ENCODE measurements around the gene CEP128.

The CEP128 gene

DNA sequence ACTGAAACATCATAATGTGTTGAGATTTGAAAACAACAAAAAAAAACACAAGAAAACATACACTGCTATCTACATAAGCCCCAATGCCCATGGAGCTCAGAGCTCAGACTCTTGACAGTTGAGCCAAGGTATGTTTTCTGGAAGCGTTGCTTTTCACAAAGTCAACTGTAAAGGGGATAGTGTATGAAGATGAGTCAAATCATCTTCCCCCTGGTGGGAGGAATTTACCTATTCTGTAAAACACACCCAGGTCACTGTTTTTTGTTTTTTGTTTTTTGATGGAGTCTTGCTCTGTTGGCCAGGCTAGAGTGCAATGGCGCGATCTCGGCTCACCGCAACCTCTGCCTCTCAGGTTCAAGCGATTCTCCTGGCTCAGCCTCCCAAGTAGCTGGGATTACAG is 368.9 kb downstream of the CEP128 start:
- no peak overlapping the region for H3K4me3 ChIP-seq (ENCODE audit: low read depth in 1 of 2, low read length in 2 of 2)
- H3K9me3 ChIP-seq (ENCODE audit: control insufficient read depth in 1 of 2, low read length in 2 of 2), result no peaks in the 10 kb centered on the region
- H3K27ac ChIP-seq (ENCODE audit: low read length), result no peak overlapping the region
- no peaks in the 10 kb centered on the region for H3K36me3 ChIP-seq (ENCODE audit: control insufficient read depth in 1 of 2, insufficient read depth in 2 of 2, low read length in 2 of 2)
- H3K4me1 ChIP-seq (ENCODE audit: control insufficient read depth in 1 of 2, insufficient read depth in 2 of 2, low read length in 2 of 2), result no peaks in the 10 kb centered on the region
- H3K27me3 ChIP-seq (ENCODE audit: low read depth, low read length), result no peaks in the 10 kb centered on the region

DNA sequence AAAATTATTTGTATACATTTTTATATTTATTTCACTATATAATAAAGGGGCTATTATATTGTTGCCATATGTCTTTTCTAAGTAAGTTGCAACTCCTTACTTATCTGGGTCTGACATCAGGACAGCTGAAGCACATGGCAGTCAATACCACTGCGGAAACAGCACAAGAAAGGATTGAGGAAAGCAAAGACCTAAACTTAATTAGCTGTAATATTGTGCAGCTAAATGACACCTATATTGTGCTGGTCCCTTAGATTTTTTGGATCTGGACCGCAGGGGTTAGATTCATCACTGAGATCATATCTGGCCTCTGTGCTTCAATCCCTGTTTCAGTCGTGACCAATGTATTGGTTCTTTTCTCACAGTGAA is 370.6 kb downstream of the CEP128 start:
- no peak overlapping the region for H3K27ac ChIP-seq (ENCODE audit: low read length)
- no peaks in the 10 kb centered on the region for H3K9me3 ChIP-seq (ENCODE audit: control insufficient read depth in 1 of 2, low read length in 2 of 2)
- no peaks in the 10 kb centered on the region for H3K36me3 ChIP-seq (ENCODE audit: control insufficient read depth in 1 of 2, insufficient read depth in 2 of 2, low read length in 2 of 2)
- H3K4me3 ChIP-seq (ENCODE audit: low read depth in 1 of 2, low read length in 2 of 2), result no peak overlapping the region
- no peaks in the 10 kb centered on the region for H3K27me3 ChIP-seq (ENCODE audit: low read depth, low read length)
- H3K4me1 ChIP-seq (ENCODE audit: control insufficient read depth in 1 of 2, insufficient read depth in 2 of 2, low read length in 2 of 2), result no peaks in the 10 kb centered on the region

DNA sequence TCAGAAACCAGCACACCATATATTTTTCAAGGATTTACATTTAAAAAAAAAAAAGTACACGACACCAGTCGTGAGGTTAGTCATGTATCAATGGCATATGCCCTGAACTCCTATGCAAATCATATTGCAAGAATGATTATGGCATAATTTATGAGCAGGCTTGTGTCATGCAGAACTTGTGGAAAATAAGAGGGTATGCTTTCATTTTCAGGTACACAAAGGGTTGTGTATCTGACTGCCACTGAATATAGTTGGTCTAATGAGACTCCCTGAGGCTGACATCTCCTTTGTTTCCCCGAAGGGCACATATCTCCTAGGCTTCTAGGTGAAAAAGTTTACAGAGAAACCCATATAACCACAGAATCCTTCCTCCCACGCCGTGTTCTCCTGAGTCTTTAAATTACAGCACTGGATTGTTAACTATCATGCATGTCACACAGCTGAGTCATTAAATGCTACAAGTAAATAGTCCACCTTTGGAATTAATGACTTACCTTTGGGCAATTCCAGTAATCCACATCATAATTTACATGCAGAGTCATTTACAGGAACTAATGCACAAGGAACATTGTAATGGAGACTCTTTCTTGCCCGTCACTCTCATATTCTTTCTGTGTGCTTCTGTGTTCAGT is 373.5 kb downstream of the CEP128 start:
- Histone ChIP-seq H3K4me1 (ENCODE audit: control insufficient read depth in 1 of 2, insufficient read depth in 2 of 2, low read length in 2 of 2) (no peaks in the 10 kb centered on the region), H3K27ac (ENCODE audit: low read length) (no peak overlapping the region), H3K9me3 (ENCODE audit: control insufficient read depth in 1 of 2, low read length in 2 of 2) (no peaks in the 10 kb centered on the region), H3K4me3 (ENCODE audit: low read depth in 1 of 2, low read length in 2 of 2) (no peak overlapping the region), H3K27me3 (ENCODE audit: low read depth, low read length) (no peaks in the 10 kb centered on the region), H3K36me3 (ENCODE audit: control insufficient read depth in 1 of 2, insufficient read depth in 2 of 2, low read length in 2 of 2) (no peaks in the 10 kb centered on the region)

DNA sequence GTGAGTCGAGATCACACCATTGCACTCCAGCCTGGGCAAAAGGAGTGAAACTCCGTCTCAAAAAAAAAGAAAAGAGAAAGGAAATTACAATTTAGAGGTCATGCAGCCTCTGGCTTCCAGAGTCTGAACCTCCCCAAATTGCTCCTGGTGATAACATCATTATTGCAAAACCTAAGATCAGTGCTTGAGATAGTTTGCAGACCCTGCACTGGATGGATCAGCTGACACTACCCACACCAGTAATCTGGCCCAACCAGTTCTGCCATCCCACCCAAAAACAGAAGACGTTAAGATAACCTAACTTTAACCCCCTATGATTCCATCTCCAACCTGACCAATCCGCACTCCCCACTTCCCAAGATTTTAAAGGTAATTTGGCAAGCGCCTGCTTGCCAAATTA is 376.5 kb downstream of the CEP128 start:
- Histone ChIP-seq H3K27ac (ENCODE audit: low read length) (no peak overlapping the region), H3K4me3 (ENCODE audit: low read depth in 1 of 2, low read length in 2 of 2) (no peak overlapping the region), H3K4me1 (ENCODE audit: control insufficient read depth in 1 of 2, insufficient read depth in 2 of 2, low read length in 2 of 2) (no peaks in the 10 kb centered on the region), H3K9me3 (ENCODE audit: control insufficient read depth in 1 of 2, low read length in 2 of 2) (no peaks in the 10 kb centered on the region), H3K27me3 (ENCODE audit: low read depth, low read length) (no peaks in the 10 kb centered on the region), H3K36me3 (ENCODE audit: control insufficient read depth in 1 of 2, insufficient read depth in 2 of 2, low read length in 2 of 2) (no peaks in the 10 kb centered on the region)

DNA sequence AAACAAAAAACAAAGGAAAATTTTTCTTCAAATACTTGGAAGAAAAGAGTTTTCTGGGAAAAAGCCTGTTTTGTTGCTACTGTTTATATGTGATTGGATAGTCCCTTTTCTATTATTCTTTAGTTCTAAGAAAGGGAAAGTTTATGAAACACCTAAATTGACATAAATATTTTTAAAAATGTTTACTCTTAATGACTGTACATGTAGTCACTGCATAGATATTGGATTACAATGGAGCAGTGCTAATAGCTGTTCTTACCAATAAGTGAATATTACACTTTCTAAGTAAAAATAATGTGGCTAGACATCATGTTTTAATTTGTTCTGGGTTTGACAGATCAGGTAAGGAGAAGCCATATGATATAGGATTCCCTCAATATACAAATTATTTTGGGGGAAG is 377.5 kb downstream of the CEP128 start:
- no peaks in the 10 kb centered on the region for H3K9me3 ChIP-seq (ENCODE audit: control insufficient read depth in 1 of 2, low read length in 2 of 2)
- H3K4me3 ChIP-seq (ENCODE audit: low read depth in 1 of 2, low read length in 2 of 2), result no peak overlapping the region
- H3K27ac ChIP-seq (ENCODE audit: low read length), result no peak overlapping the region
- H3K36me3 ChIP-seq (ENCODE audit: control insufficient read depth in 1 of 2, insufficient read depth in 2 of 2, low read length in 2 of 2), result no peaks in the 10 kb centered on the region
- no peaks in the 10 kb centered on the region for H3K27me3 ChIP-seq (ENCODE audit: low read depth, low read length)
- H3K4me1 ChIP-seq (ENCODE audit: control insufficient read depth in 1 of 2, insufficient read depth in 2 of 2, low read length in 2 of 2), result no peaks in the 10 kb centered on the region

DNA sequence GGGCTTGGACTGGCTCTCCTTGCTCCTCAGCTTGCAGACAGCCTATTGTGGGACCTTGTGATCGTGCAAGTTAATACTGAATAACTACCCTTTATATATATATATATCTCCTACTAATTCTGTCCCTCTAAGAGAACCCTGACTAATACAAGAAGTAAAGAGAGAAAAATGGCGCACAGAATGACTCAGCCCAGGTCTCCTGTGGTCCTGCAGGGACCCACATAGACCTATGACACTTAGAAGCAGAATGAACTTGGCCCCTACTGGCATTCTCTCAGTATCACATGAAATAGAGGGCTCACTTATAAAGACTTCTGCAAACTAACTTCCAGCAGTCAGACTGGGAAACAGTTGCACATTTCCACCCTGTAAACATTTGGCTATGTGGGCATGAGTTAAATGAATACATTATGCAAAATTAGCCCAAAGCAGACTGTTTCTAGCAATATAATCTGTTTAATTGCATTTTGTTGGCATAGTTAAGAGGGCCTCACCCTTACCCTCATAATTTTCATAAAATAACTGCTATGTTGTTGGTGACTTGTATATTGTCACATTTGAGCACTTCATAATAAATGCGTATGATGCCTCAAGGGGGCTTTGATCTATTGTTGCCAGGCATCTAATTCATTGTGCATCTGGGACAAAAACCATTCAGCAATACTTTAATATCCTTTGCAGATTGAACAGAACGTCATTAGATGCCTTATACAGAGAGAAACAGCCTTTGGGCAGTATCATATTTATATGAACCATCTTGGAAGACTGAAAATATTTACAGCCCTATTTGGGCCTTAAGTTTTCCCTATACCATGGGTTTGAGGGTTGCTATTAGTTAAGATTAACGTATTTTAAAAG is 380.5 kb downstream of the CEP128 start:
- no peaks in the 10 kb centered on the region for H3K4me1 ChIP-seq (ENCODE audit: control insufficient read depth in 1 of 2, insufficient read depth in 2 of 2, low read length in 2 of 2)
- no peaks in the 10 kb centered on the region for H3K27me3 ChIP-seq (ENCODE audit: low read depth, low read length)
- no peaks in the 10 kb centered on the region for H3K36me3 ChIP-seq (ENCODE audit: control insufficient read depth in 1 of 2, insufficient read depth in 2 of 2, low read length in 2 of 2)
- H3K4me3 ChIP-seq (ENCODE audit: low read depth in 1 of 2, low read length in 2 of 2), result no peak overlapping the region
- H3K9me3 ChIP-seq (ENCODE audit: control insufficient read depth in 1 of 2, low read length in 2 of 2), result no peaks in the 10 kb centered on the region
- no peak overlapping the region for H3K27ac ChIP-seq (ENCODE audit: low read length)

DNA sequence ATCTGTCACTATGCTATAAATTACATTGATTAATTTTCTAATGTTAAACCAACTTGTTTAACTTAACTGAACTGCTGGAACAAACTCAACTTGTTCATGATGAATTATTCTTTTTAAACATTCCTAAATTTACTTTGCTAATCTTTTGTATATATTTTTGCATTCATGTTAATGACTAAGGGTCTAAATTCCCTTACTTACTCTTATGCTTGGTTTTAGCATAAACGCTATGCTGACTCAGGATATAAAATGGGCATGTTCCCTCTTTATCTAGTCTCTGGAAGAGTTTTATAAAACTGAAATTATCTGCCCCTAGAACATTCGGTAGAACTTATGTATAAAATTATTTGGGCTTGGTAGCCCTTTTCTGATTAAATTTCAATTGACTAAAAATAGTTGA is 387.4 kb downstream of the CEP128 start:
- Histone ChIP-seq H3K4me3 (ENCODE audit: low read depth in 1 of 2, low read length in 2 of 2) (no peak overlapping the region), H3K36me3 (ENCODE audit: control insufficient read depth in 1 of 2, insufficient read depth in 2 of 2, low read length in 2 of 2) (no peaks in the 10 kb centered on the region), H3K9me3 (ENCODE audit: control insufficient read depth in 1 of 2, low read length in 2 of 2) (no peaks in the 10 kb centered on the region), H3K4me1 (ENCODE audit: control insufficient read depth in 1 of 2, insufficient read depth in 2 of 2, low read length in 2 of 2) (no peaks in the 10 kb centered on the region), H3K27ac (ENCODE audit: low read length) (no peak overlapping the region), H3K27me3 (ENCODE audit: low read depth, low read length) (no peaks in the 10 kb centered on the region)

DNA sequence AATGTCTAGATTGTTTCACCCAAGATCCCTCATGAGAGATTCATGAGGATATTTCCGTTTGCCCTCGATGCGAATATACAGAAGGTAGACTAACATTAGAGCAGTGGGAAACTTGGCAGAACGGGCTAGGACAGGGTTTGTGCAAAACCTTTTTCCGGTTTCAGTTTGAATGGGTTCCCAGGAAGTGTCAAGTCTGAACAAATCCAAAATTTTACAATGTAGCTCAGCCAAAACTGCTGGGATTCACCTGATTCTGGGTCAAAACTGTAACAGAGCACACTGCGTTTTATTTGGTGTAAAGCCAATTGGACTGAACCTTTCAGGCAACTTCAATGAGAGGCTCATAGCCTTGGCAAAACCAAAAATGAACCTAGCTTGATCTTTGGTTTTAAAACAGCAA is 392.4 kb downstream of the CEP128 start:
- no peaks in the 10 kb centered on the region for H3K9me3 ChIP-seq (ENCODE audit: control insufficient read depth in 1 of 2, low read length in 2 of 2)
- no peaks in the 10 kb centered on the region for H3K4me1 ChIP-seq (ENCODE audit: control insufficient read depth in 1 of 2, insufficient read depth in 2 of 2, low read length in 2 of 2)
- H3K4me3 ChIP-seq (ENCODE audit: low read depth in 1 of 2, low read length in 2 of 2), result no peak overlapping the region
- H3K36me3 ChIP-seq (ENCODE audit: control insufficient read depth in 1 of 2, insufficient read depth in 2 of 2, low read length in 2 of 2), result no peaks in the 10 kb centered on the region
- no peak overlapping the region for H3K27ac ChIP-seq (ENCODE audit: low read length)
- H3K27me3 ChIP-seq (ENCODE audit: low read depth, low read length), result no peaks in the 10 kb centered on the region

DNA sequence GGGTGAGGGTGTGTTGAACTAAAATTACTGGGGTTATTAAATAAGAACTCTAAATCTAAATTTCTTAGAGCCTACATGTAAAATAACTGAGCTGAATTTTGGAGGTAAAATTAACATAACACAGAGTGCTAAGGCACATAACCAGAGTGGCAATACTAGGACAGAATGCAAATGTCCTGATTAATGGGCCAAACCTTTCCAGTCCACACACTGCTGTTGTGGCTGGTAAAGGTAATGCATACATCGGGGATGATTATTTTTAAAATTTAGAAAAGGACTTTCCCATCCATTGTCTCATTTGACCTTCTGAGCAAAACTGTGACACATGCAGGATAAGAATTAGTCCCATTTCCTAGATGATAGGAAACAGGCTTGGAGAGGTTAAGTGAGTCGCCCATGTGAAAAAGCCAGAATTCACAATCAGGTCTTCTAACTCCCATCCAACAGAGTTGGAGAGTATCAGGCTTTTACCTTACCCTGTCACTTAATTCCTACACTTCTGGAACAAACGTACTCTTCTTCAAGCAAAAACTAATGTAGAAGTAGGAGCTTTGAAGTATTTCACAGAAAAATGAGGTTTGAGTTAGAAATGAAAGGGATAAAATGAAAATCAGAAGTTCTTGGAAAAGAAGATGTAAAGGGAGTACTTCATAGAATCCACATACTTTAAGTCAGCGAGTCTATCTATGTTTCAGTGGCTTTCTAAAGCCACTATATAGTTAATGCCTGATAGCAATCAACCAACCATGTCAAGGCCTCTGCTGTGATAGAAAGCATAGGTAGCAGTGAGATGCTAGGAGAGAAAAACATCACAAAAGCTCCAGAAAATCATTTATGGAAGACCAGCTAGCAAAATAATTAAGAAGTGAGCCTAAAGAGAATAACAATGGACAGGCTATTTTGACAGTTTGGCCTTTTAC is 395.3 kb downstream of the CEP128 start:
- Histone ChIP-seq H3K27ac (ENCODE audit: low read length) (no peak overlapping the region), H3K9me3 (ENCODE audit: control insufficient read depth in 1 of 2, low read length in 2 of 2) (no peaks in the 10 kb centered on the region), H3K36me3 (ENCODE audit: control insufficient read depth in 1 of 2, insufficient read depth in 2 of 2, low read length in 2 of 2) (no peaks in the 10 kb centered on the region), H3K27me3 (ENCODE audit: low read depth, low read length) (no peaks in the 10 kb centered on the region), H3K4me3 (ENCODE audit: low read depth in 1 of 2, low read length in 2 of 2) (no peak overlapping the region), H3K4me1 (ENCODE audit: control insufficient read depth in 1 of 2, insufficient read depth in 2 of 2, low read length in 2 of 2) (no peaks in the 10 kb centered on the region)

DNA sequence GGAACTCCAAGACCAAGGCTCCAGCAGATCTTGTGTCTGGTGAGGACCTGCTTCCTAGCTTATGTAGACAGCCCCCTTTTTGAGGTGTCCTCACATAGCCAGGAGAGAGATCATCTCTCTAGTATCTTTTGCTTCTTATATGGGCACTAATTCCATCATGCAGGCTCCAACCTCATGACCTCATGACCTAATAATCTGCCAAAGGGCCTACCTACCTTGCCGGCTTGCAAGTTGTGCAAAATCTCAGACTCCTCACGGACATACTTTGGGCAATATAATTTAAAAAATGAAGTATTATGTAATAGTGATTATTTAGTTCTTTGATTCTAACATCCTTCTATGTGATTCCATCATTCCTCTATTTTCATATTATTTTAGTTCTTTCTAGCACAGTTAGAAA is 397.2 kb downstream of the CEP128 start:
- H3K4me1 ChIP-seq (ENCODE audit: control insufficient read depth in 1 of 2, insufficient read depth in 2 of 2, low read length in 2 of 2), result no peaks in the 10 kb centered on the region
- no peaks in the 10 kb centered on the region for H3K9me3 ChIP-seq (ENCODE audit: control insufficient read depth in 1 of 2, low read length in 2 of 2)
- H3K4me3 ChIP-seq (ENCODE audit: low read depth in 1 of 2, low read length in 2 of 2), result no peak overlapping the region
- H3K27me3 ChIP-seq (ENCODE audit: low read depth, low read length), result no peaks in the 10 kb centered on the region
- no peaks in the 10 kb centered on the region for H3K36me3 ChIP-seq (ENCODE audit: control insufficient read depth in 1 of 2, insufficient read depth in 2 of 2, low read length in 2 of 2)
- H3K27ac ChIP-seq (ENCODE audit: low read length), result no peak overlapping the region

DNA sequence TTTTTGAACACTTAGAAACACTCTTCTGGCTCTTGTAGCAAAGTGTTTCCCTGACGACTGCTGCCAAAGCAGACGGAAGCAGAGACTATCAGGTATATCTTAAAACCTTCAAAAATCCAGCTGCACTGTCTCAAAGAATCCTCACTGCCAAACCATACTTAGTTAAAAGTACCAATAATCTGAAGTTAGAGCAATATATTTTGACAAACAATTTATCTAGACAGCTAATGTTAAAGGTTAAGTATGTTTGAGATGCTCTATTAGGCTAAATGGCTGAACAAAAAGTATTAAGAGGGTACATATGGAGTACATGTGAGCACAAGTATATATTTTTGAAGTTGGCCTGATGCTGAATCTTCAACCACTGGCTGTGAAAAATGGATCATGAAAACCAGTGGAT is 398.3 kb downstream of the CEP128 start:
- H3K4me3 ChIP-seq (ENCODE audit: low read depth in 1 of 2, low read length in 2 of 2), result no peak overlapping the region
- no peaks in the 10 kb centered on the region for H3K9me3 ChIP-seq (ENCODE audit: control insufficient read depth in 1 of 2, low read length in 2 of 2)
- H3K4me1 ChIP-seq (ENCODE audit: control insufficient read depth in 1 of 2, insufficient read depth in 2 of 2, low read length in 2 of 2), result no peaks in the 10 kb centered on the region
- no peak overlapping the region for H3K27ac ChIP-seq (ENCODE audit: low read length)
- H3K27me3 ChIP-seq (ENCODE audit: low read depth, low read length), result no peaks in the 10 kb centered on the region
- no peaks in the 10 kb centered on the region for H3K36me3 ChIP-seq (ENCODE audit: control insufficient read depth in 1 of 2, insufficient read depth in 2 of 2, low read length in 2 of 2)

Measured in muscle layer of duodenum (tissue), 2 donors.